HG03439 (cell line): ENCODE measurements around the gene NOL12.

Source experiments
- ATAC-seq: cut with Tn5 transposase; IDR thresholded peaks from one replicate; pipeline ENCODE4 v1.9.1; 2021; ENCODE audit warnings: mild to moderate bottlenecking, moderate library complexity; ENCODE audit not compliant: unreplicated experiment

The NOL12 gene

DNA sequence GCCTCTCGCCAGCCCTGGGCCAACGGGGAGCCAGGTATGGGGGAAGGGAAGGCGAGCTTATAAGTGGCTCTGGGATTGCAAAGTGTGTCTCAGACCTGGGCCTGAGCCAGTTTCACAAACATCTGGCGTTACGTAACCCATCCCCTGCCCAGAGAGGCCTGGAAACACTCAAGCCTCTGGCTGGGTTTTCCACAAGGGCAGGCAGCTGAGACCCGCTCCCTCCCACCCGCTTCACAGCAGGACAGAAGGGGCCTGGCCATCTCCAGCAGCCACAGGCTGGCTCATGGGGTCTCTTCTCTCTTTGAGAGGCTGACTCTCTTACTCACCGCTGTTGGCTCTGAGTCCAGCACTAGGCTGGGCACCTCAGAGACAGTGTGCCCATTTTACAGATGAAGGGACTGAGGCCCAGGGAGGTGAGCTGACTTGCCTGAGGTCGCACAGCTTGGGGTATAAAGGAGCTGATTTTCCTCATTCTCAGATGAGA lies 55.2 kb downstream of the NOL12 start:
- ATAC-seq: no peak

DNA sequence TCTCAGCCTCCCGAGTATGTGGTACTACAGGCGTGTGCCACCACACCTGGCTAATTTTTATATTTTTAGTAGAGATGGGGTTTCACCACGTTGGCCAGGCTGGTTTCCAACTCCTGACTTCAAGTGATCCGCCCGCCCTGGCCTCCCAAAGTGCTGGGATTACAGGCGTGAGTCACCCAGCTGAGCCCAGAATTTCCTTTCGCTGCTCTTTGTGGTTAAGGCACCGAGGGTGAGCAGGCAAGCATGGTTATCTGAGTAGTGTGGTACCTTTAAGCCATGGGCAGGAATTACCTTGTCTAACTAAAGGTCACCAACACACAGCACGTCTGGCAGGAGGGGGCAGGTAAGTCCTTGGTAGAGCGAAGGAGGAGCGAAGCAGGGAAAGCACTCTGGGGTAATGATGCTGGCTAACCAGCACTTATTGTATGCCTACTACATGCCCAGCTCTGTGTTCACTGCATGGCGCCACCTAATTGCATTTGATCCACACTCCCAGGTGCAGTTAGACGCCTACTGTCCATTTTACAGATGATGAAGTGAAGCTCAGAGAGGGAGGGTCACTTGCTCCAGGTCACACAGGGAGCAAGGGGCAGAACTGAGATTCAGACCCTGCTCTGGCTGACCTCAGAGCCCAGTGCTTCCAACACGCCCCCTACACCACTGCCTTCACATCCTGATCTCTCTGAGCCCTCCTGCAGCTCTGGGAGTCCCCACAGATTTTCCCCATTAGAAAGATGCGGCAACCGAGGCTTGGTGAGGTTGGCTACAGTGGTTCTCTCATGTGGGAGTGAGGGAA lies 56.4 kb downstream of the NOL12 start:
- no peak for ATAC-seq
